ENCODE results near the gene CYB5D1.

DNA sequence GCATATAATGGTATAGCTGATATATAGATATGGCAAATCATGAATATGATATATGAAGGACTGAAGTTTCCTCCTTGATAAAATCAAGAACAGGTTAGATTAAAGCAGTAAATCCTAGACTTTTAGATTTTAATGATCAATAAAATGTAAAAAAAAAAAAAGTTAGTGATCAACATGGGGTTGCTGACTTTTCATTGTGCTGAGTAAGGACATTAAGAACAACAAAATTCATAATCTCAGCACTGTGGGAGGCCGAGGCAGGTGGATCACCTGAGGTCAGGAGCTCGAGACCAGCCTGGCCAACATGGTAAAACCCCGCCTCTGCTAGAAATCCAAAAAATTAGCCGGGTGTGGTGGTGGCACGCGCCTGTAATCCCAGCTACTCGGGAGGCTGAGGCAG lies 20.4 kb downstream of the CYB5D1 start:
- TF ChIP-seq, protein P1, sequence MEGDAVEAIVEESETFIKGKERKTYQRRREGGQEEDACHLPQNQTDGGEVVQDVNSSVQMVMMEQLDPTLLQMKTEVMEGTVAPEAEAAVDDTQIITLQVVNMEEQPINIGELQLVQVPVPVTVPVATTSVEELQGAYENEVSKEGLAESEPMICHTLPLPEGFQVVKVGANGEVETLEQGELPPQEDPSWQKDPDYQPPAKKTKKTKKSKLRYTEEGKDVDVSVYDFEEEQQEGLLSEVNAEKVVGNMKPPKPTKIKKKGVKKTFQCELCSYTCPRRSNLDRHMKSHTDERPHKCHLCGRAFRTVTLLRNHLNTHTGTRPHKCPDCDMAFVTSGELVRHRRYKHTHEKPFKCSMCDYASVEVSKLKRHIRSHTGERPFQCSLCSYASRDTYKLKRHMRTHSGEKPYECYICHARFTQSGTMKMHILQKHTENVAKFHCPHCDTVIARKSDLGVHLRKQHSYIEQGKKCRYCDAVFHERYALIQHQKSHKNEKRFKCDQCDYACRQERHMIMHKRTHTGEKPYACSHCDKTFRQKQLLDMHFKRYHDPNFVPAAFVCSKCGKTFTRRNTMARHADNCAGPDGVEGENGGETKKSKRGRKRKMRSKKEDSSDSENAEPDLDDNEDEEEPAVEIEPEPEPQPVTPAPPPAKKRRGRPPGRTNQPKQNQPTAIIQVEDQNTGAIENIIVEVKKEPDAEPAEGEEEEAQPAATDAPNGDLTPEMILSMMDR (IDR thresholded peaks at IDR 0.05): no peak
- no peak for TF ChIP-seq POLR2A (IDR thresholded peaks at IDR 0.05)

All from ovary (tissue), 3 donors.